ENCODE results near the gene VPS51.

The VPS51 gene

DNA sequence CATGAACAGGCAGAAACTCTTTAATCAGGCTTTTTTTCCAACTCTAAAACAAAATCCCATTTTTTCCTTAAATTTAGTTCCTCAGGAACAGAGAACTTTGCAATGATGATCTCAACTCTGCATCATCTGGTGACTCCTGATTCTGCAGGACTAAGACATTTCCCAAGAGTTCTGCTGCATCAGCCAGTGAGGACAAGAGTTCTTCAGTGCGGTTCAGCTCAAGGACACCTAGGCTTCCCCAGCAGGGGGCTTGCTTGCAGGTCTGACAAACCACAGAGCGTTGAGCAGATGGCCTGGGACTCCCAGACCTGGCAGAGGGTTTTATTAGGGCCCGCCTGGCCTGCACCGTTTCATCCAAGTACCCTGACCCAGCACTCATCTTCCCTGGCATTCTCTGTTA, 18.6 kb upstream of the VPS51 start:
- peak; percentile 7 for DNase-seq

DNA sequence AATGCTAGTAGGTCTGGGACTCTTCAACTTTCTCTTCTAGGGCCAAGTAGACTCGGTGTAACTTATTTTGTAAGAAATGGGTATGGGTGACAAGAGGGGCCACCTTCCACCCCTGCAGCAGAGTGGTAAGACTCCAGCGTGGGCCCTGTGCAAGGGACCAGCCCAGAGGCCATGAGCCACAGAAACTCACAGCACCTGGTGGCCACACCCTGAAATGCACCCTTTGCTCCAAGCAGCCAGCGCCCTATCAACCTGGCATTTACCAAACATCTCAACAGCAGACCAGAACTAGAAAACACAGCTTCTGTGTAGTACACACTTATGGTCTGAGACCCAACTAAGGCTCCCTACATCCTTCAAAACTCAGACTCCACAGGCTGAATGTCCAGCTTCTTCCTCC, 17.9 kb upstream of the VPS51 start:
- DNase-seq: peak; percentile 34

DNA sequence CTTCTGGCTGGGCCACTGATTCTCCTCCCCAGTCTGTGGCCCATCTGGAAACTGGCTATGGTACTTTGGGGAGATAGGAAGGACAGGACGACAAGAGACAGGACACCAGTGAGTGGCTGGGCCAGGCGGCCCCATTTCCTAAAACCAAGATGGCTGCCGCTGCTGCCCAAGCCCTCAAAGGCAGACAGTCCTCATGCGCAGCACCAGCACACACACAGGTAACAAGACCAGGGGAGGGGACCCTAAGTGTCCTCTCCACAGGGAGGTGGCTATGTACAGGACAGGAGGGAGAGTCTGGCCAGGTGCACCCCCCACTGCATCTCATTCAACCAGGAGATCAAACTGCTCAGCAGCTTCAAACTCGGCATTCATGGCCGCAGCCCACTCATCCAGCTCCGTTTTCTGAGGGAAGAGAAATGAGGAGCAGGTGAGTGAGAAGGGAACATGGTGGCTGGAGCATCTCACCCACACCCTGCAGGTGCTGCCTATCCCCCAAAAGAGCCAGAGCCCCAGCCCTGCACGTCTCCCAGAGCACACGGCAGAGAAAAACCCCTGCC, 17.1 kb upstream of the VPS51 start:
- DNase-seq: no peak

DNA sequence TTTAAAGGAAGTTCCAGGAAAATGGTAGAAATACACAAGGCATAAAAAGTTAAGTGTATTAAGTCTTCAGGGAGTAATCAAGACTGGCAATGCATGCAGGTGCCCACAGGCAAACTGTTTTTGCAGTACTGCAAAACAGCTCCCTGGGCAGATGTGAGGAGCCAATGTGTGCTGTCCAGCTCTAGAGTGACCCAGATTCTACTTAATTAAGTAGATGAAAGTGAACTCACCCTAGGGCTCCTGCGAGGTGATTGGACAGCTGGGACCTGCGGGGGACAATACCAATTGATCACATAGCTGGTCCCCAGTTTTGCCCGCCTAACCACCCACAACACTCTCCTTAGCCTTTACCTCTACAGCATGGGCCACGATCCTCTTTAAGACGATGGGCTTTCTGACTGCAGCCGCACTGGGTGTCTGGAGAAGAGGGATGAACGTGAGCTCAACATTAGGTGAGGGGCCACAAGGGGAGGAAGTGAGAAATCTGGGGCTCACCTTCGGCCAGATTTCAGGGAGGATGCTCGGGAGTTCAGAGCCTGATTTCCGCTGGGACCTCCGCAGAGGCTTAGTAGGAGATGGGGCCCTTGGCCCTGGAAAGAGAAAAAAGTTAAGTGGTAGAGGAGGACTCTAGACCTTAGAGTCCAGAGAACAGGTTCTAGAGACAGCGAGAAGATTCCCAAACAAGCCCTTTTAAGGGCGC, 12.7 kb upstream of the VPS51 start:
- DNase-seq: no peak

DNA sequence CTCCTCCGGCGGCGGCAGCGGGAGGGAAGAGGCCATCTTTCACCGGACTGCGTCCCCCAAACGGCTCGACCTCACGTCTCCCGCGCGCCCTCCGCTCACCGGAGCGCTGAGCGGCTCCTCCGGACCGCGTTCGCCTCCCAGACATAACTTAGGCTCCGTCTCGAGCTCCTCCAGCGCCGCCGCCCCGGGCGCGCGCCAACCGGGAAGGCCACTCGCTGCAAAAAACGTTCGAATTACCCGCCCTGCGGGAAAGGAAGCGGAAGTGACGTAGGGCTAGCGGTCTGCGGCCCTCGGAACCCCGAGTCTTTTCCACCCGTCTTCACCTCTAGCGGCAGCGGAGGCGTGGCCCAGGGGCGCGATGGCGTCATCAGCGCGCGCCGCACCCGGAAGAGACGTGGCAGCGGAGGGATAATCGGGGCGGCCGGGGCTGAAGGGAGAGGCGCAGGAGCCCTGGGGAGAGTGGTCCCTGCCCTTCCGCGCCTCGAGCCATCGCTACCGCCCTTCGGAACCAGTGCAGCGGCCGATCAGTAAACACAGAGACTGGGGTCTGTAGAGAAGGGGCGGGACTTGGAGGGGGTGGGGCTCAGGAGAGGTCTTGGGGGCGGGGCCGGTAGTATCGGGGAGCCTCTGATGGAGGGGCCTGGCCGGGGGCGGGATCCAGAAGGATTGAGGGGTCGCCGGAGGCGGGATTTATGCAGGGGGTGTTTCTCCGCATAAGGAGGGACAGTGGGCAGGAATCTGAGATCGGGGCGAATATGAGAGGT, 12.0 kb upstream of the VPS51 start, which contains the start of the genes CDCA5 and ZFPL1:
TSS of gene CDCA5 (minus strand) at position 207 of the 764 bp plus-strand sequence. CDS start at position 145, 62 bp downstream.
TSS of gene ZFPL1 (plus strand) at position 389 of the 764 bp plus-strand sequence. CDS start 477 bp downstream, outside the sequence.
- peak; percentile 84 for DNase-seq

DNA sequence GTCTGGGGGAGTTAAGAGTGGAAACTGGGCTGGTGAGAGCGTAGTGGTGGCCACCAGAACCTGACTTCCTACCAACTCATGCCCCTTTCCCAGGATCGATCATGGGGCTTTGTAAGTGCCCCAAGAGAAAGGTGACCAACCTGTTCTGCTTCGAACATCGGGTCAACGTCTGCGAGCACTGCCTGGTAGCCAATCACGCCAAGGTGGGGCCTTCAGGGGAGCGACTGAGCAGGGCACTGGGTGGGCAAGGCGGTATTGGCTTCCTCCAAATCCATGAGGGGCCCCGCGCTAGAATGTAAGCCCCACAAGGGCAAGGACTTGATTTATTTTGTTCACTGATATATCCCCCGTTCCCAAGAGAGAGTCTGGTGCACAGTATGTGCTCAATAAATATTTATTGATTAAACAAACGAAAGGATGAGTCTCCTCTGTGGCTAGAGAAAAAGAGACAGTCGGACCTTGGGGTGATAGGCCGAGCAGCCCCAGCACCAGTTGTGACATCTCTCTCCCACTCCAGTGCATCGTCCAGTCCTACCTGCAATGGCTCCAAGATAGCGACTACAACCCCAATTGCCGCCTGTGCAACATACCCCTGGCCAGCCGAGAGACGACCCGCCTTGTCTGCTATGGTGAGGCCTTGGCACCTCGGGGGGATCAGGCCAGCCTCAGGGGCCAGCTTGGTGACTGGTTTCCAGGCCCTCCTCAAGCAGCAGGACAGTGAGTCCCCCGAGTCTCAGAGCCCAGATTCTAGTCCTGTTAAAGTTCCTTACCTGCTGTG, 11.2 kb upstream of the VPS51 start:
- DNase-seq: no peak

DNA sequence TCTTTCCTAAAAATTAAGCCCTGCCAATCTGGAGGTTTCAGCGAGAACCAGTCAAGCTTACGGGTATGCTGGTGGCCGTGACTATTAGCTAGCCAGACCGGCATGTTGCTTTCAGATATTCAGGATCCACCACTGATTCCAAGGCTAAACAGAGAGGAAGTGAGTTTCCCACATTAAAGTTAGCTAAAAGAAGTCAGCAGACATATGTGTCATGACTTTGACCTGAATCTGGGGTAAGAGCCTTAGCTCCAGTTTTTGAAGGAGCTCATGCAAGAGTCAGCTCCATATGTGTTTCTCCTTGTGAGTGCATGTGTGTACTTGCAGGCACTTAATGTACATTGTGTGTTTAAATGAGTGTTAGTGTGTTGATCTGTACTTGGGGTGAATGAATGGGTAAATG, 10.6 kb upstream of the VPS51 start:
- no peak for DNase-seq

DNA sequence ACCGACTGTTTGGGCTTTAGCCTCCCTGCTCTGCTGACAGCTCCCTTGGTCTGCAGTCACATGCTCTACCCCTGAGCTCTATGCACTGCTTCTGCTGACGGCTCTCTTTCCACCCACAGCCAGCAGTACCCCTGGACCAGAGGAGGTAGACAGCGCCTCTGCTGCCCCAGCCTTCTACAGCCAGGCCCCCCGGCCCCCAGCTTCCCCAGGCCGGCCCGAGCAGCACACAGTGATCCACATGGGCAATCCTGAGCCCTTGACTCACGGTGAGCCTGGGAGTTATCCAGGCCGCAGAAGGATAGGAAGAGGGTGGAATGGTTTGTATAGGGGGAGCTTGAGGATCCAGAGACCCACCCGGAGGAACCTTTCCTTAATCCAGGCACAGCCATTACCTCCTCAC, 9.2 kb upstream of the VPS51 start:
- DNase-seq: no peak

DNA sequence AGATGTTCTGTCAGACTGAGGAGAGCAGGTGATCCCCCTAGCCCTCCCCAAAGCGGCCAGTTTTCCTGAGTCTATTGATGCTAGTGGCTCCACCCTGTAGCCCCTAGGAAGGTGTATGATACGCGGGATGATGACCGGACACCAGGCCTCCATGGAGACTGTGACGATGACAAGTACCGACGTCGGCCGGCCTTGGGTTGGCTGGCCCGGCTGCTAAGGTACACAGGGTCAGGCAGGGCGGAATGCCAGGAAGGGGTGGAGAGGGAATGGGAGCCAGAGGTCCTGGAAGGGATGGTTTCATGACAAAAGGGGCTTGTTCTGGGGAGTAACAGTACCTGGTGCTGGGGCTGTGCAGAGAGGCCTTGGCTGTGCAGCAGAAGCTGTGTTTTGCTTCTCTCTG, 8.8 kb upstream of the VPS51 start:
- no peak for DNase-seq

DNA sequence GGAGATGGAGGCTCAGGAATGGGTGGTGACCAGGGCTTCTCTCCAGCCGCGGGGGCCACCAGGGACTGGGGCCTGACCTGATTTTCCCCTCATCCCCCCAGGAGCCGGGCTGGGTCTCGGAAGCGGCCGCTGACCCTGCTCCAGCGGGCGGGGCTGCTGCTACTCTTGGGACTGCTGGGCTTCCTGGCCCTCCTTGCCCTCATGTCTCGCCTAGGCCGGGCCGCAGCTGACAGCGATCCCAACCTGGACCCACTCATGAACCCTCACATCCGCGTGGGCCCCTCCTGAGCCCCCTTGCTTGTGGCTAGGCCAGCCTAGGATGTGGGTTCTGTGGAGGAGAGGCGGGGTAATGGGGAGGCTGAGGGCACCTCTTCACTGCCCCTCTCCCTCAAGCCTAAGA, 8.2 kb upstream of the VPS51 start:
- no peak for DNase-seq

DNA sequence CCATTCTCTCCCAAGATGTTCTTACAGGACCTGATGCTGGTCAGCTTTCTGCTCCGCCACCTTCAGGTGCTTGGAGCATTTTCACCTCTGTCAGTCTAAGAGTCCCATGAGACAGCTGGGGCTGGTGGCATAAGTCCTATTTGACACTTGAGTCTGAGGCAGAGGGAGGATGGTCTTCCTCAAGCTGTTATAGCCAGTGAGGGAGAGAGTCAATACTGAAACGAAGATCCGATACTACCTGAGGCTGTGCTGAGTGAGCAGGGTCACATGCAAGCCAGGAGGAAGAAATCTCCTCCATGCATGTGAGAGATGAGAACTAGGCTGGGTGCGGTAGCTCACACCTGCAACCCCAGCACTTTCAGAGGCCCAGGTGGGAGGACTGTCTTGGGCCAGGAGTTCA, 6.4 kb upstream of the VPS51 start:
- DNase-seq: no peak

DNA sequence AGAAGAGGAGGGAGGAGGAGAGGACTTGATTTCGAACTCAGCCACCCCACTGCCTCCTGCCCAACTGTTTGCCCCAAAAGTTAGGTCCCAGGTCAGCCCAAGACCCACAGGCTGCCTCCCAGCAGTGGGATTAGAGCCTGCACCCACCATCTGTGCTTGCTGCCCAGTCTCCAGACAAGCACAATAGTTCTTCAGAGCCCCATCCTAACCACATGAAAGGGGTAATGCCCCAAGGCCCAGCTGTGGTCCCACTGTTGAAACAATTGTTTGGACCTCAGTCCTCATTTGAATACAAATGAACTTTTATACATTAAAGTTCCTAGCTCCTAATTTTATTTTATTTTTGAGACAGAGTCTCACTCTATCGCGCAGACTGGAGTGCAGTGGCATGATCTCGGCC, 5.4 kb upstream of the VPS51 start:
- DNase-seq: no peak

DNA sequence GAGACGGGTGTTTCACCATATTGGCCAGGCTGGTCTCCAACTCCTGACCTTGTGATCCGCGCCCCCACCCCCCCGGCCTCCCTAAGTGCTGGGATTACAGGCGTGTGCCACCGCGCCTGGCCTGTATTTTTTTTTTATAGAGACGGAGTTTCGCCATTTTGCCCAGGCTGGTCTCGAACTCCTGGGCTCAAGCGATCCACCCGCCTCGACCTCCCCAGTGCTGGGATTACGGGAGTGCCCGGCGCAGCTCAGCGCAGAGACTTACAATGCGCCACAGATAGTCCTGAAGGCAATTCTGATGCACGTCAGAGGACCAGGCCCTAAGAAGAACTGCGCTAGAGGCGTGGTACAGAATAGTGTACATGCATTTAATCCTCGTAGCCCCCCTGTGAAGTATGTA, 587 bp upstream of the VPS51 start:
- no peak for DNase-seq

DNA sequence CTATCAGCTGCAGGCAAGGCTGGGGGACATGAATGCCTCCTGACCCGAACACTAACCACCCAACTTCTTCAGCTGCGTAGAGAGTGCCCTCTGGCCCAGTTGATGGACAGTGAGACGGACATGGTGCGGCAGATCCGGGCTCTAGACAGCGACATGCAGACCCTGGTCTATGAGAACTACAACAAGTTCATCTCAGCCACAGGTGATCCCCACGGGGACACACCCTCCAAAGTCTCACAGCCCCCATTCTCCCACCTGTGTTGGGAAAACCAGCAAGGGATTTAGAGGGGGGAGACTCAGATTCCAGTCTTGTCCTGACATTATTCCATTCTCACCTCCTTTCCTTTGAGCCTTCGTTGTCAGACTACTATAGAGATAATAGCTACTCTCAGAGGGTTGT, 912 bp downstream of the VPS51 start:
- no peak for DNase-seq

DNA sequence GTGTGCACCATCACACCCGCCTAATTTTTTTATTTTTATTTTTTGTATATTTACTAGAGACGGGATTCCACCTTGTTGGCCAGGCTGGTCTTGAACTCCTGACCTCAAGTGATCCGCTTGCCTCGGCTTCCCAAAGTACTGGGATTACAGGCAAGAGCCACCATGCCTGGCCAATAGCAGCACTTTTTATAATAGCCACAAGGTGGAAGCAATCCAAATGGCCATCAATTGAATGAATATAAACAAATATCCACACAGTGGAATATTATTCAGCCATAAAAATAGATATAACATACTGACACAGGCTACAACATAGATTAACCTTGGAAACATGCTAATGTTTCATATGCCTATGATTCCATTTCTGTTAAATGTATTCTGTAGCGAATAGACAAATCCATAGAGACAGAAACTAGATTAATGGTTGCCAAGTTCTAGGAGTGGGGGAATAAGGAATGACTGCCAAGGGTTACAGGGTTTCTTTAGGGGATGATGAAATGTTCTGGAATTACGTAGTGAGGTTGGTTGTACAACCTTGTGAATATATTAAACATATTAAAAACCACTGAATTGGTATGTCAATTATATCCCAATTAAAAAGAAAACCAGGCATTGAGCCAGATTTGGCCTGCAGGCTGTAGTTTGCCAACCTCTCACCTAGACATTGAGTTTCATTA, 4.8 kb downstream of the VPS51 start:
- no peak for DNase-seq

DNA sequence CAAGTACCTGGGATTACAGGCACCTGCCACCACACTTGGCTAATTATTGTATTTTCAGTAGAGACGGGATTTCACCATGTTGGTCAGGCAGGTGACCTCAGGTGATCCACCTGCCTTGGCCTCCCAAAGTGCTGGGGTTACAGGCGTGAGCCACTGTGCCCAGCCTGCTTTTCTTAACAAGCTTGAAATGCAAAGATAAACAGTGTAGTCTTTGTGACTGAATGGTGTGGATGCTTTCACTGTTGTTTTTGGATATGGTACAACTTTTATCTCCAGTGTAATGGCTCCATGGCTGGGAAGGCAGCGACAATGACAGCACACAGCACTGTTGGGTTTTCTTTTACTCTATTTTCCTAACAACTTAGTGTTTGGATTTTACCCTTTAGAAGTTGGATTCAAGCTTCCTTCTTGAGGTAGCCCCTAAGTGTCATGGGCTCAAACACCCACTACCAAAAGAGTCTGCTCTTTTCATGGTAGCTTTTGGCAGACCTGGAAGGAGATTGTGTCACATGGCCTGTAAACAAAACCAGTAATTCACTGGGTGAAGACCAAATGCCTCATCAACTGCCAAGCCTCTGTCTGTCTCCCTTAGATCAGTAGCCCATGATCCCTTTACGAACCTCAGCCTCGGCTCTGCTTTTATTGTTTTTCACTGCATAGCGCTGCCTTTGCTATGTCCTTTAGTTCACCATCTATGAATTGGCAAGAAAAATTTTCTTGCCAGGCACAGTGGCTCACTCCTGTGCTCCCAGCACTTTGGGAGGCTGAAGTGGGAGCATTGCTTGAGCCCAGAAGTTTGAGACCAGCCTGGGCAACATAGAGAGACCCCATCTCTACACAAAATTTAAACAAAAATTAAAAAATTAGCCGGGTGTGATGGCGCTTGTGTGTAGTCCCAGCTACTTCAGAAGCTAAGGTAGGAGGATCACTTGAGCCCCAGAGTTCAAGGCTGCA, 6.4 kb downstream of the VPS51 start:
- DNase-seq: no peak

DNA sequence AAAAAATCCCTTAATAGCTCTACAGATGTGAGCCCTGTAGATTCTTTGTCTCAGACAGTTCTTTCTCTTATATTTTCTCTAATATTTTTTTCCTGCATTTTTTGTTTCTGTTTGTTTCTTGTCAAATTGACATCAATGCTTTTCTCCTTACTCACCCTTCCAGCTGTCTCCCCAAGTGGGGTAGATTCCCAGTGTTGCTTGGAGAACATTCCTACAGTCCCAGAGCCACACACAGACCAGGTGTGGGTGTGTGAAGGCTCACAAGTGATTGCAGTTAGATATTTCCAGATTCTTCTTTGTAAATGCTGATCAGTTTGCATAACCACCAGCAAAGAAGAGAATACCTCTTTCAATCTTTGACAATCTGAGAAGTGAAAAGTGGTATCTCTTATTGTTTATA, 7.5 kb downstream of the VPS51 start:
- no peak for DNase-seq

DNA sequence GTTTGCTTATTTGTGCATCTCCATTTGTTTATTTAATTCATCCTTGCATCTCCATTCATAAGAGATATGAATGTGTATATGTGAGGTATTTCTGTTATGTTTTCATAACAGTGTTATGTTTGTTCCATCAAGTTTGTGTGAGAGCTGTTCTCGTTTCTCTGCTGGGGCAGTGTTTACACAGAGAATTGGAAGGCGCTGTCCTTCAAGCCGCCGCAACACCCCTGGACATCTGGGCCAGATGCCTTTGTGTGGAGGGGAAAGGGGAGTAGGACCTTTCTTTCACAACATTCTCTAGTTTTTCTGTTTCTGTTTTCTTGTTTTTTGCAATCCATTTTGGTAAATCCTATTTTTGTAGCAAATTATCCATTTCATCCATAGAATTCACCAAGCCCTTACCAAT, 8.6 kb downstream of the VPS51 start:
- DNase-seq: no peak

DNA sequence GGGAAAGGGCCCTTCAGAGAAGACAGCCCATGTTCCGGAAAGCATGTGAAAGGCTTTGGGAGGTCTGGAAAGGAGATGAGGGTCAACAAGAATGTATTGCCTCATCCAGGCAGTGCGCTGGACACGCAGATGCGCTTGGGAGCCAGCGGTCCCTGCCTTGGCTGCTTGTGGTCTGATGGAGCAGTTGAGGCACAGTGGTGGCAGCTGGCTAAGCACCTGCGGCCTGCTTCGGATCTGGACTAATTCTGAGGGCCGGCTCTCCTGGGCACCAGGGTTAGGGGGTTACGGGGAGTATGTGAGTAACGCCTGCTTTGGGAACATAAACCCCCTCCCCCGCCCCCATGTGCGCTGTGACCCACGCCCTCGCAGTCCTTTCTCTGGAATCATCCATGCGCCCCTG, 11.1 kb downstream of the VPS51 start:
- no peak for DNase-seq

DNA sequence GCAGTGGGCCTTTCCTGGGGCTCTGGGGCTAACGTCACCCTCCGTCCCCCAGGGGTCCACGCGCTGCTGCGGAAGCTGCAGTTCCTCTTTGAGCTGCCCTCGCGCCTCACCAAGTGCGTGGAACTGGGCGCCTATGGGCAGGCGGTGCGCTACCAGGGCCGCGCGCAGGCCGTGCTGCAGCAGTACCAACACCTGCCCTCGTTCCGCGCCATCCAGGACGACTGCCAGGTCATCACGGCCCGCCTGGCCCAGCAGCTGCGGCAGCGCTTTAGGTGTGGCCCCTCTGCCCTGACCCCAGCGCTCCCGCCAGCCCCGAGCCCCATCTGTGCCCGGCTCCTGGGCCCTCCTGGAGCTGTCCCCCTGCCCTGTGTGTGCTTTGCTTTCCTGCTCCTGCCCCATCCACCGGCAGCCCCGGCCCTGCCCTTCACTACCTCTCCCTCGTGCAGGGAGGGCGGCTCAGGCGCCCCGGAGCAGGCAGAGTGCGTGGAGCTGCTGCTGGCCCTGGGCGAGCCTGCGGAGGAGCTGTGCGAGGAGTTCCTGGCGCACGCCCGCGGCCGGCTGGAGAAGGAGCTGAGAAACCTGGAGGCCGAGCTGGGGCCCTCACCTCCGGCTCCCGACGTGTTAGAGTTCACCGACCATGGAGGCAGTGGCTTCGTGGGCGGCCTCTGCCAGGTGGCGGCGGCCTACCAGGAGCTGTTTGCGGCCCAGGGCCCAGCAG, 11.9 kb downstream of the VPS51 start:
- DNase-seq: no peak
